IMR-90 (cell line): Measurements from ENCODE around the gene KCNN3. TPM values are rescaled to one million over a fixed set of nuclear protein-coding genes. Genes with fewer than 3 reads are reported as not detected.

Experiments
- ATAC-seq: fragments of 200-7000 bp; cut with Tn5 transposase; 2 replicates; pipeline ENCODE4 v1.9.1; 2020; ENCODE audit warnings: low read depth, mild to moderate bottlenecking, moderate library complexity
- BruUV-seq: library from RNA; stranded (reverse); fragments of 400-500 nt; replicated peaks from 2 replicates; lab custom pipeline; 2021; lab: Mats Ljungman, UMichigan
- CTCF ChIA-PET: fragments of 300-600 bp; formaldehyde crosslinking; extraction: SDS; loops from one replicate; lab custom pipeline; 2021; ENCODE audit warnings: antibody characterized with exemption; lab: Yijun Ruan, JAX
- POLR2A ChIA-PET: fragments of 300-600 bp; sonication (Branson Sonifier 250); formaldehyde crosslinking; loops from one replicate; lab custom pipeline; 2022; ENCODE audit warnings: antibody characterized with exemption; ENCODE audit not compliant: unreplicated experiment; lab: Charles Lee
- DNase-seq: peaks from one replicate; pipeline ENCODE4 v3.0.0; 2013
- H2AFZ ChIP-seq: replicated peaks from 2 replicates; pipeline ENCODE3; 2013; ENCODE audit warnings: low read length, mild to moderate bottlenecking; ENCODE audit not compliant: poor library complexity
- H2AK5ac ChIP-seq: 2 replicates; pipeline ENCODE4 v1.6.1; 2013; ENCODE audit warnings: low read depth, low read length, inconsistent platforms
- H2AK9ac ChIP-seq: replicated peaks from 2 replicates; pipeline ENCODE3; 2013; ENCODE audit warnings: mild to moderate bottlenecking, low read depth, low read length, moderate library complexity; ENCODE audit not compliant: poor library complexity
- H2BK120ac ChIP-seq: 2 replicates; pipeline ENCODE4 v1.6.1; 2013; ENCODE audit warnings: low read depth, low read length, inconsistent platforms
- H2BK15ac ChIP-seq: 3 replicates; pipeline ENCODE4 v1.6.1; 2013; ENCODE audit warnings: low read depth, low read length, inconsistent platforms
- H2BK20ac ChIP-seq: 2 replicates; pipeline ENCODE4 v1.6.1; 2013; ENCODE audit warnings: low read depth, mild to moderate bottlenecking, inconsistent platforms, low read length, moderate library complexity
- H2BK5ac ChIP-seq: 2 replicates; pipeline ENCODE4 v1.6.1; 2013; ENCODE audit warnings: mild to moderate bottlenecking, low read depth, low read length, inconsistent platforms; ENCODE audit not compliant: poor library complexity, severe bottlenecking
- H3K14ac ChIP-seq: replicated peaks from 2 replicates; pipeline ENCODE4 v1.6.1; 2013; ENCODE audit warnings: low read depth, low read length, inconsistent platforms
- H3K18ac ChIP-seq: 2 replicates; pipeline ENCODE4 v1.6.1; 2013; ENCODE audit warnings: low read depth, low read length, control low read depth
- H3K23ac ChIP-seq: 2 replicates; pipeline ENCODE4 v1.6.1; 2013; ENCODE audit warnings: low read depth, low read length, inconsistent platforms
- H3K27ac ChIP-seq: 2 replicates; pipeline ENCODE4 v1.5.1; 2013; ENCODE audit warnings: mild to moderate bottlenecking, control low read depth, low read length; ENCODE audit not compliant: insufficient read depth
- H3K27me3 ChIP-seq: 2 replicates; pipeline ENCODE4 v1.6.1; 2013; ENCODE audit warnings: low read length; ENCODE audit not compliant: control insufficient read depth, insufficient read depth
- H3K36me3 ChIP-seq: 2 replicates; pipeline ENCODE4 v1.6.1; 2013; ENCODE audit warnings: low read length, mixed read lengths; ENCODE audit not compliant: control insufficient read depth, insufficient read depth
- H3K4ac ChIP-seq: 2 replicates; pipeline ENCODE4 v1.6.1; 2013; ENCODE audit warnings: low read depth, low read length, inconsistent platforms
- H3K4me1 ChIP-seq: 2 replicates; pipeline ENCODE4 v1.6.1; 2013; ENCODE audit warnings: low read length, mixed read lengths; ENCODE audit not compliant: control insufficient read depth, insufficient read depth
- H3K4me2 ChIP-seq: 2 replicates; pipeline ENCODE4 v1.6.1; 2013; ENCODE audit warnings: low read depth, mild to moderate bottlenecking, control low read depth, low read length, moderate library complexity
- H3K4me3 ChIP-seq: 2 replicates; pipeline ENCODE4 v1.5.1; 2013; ENCODE audit warnings: low read depth, mild to moderate bottlenecking, control low read depth, low read length, moderate library complexity; ENCODE audit not compliant: insufficient read depth
- H3K56ac ChIP-seq: 2 replicates; pipeline ENCODE4 v1.6.1; 2013; ENCODE audit warnings: low read length, inconsistent platforms; ENCODE audit not compliant: insufficient read depth; ENCODE audit errors: extremely low read depth
- H3K79me1 ChIP-seq, 2 experiments: 2 replicates each; pipeline ENCODE4 v1.6.1; 2013; ENCODE audit warnings: low read length in 2 of 2, inconsistent platforms in 1 of 2, low read depth in 1 of 2
- H3K9ac ChIP-seq: 2 replicates; pipeline ENCODE4 v1.6.1; 2013; ENCODE audit warnings: low read depth, low read length, control low read depth
- H3K9me1 ChIP-seq: 2 replicates; pipeline ENCODE4 v1.6.1; 2013; ENCODE audit warnings: low read length, inconsistent platforms; ENCODE audit not compliant: insufficient read depth
- H3K9me3 ChIP-seq: 2 replicates; pipeline ENCODE4 v1.6.1; 2013; ENCODE audit warnings: low read length; ENCODE audit not compliant: control insufficient read depth, insufficient read depth
- H4K20me1 ChIP-seq: 2 replicates; pipeline ENCODE4 v1.6.1; 2013; ENCODE audit warnings: low read length, inconsistent platforms; ENCODE audit not compliant: insufficient read depth
- H4K5ac ChIP-seq: 2 replicates; pipeline ENCODE4 v1.6.1; 2013; ENCODE audit warnings: mild to moderate bottlenecking, low read depth, low read length, control low read depth
- H4K8ac ChIP-seq, 2 experiments: 2 replicates each; pipeline ENCODE4 v1.6.1; 2013; ENCODE audit warnings: low read depth in 2 of 2, low read length in 2 of 2, control low read depth in 1 of 2, inconsistent platforms in 1 of 2
- H4K91ac ChIP-seq: 2 replicates; pipeline ENCODE4 v1.6.1; 2013; ENCODE audit warnings: low read depth, low read length, inconsistent platforms; ENCODE audit not compliant: insufficient read depth
- BHLHE40 ChIP-seq: fragments of 150-350 bp; IDR thresholded peaks from 2 replicates; pipeline ENCODE4 v1.6.1; 2016; ENCODE audit warnings: mild to moderate bottlenecking, low read depth, low read length
- CEBPB ChIP-seq: IDR thresholded peaks from 2 replicates; pipeline ENCODE4 v1.6.1; 2012; ENCODE audit warnings: low read depth, low read length, improper control_type of control experiment
- CHD1 ChIP-seq: IDR thresholded peaks from 2 replicates; pipeline ENCODE4 v1.6.1; 2012; ENCODE audit warnings: low read depth, low read length, improper control_type of control experiment
- CTCF ChIP-seq: conservative IDR thresholded peaks from 2 replicates; pipeline ENCODE4 v1.5.1; 2012; ENCODE audit warnings: mild to moderate bottlenecking, low read depth, low read length, improper control_type of control experiment
- ELK1 ChIP-seq: fragments of 150-350 bp; IDR thresholded peaks from 2 replicates; pipeline ENCODE4 v1.6.1; 2016; ENCODE audit warnings: low read depth, mild to moderate bottlenecking, low read length, moderate library complexity, borderline replicate concordance
- FOS ChIP-seq: fragments of 150-350 bp; IDR thresholded peaks from 2 replicates; pipeline ENCODE4 v1.6.1; 2016; ENCODE audit warnings: low read depth, low read length
- MAFK ChIP-seq: IDR thresholded peaks from 2 replicates; pipeline ENCODE4 v1.6.1; 2012; ENCODE audit warnings: low read depth, low read length, improper control_type of control experiment
- MAZ ChIP-seq: IDR thresholded peaks from 2 replicates; pipeline ENCODE4 v1.6.1; 2012; ENCODE audit warnings: low read depth, mild to moderate bottlenecking, low read length, improper control_type of control experiment, moderate library complexity, borderline replicate concordance
- MXI1 ChIP-seq: IDR thresholded peaks from 2 replicates; pipeline ENCODE4 v1.6.1; 2012; ENCODE audit warnings: low read depth, mild to moderate bottlenecking, low read length, moderate library complexity, borderline replicate concordance
- NFE2L2 ChIP-seq: fragments of 150-350 bp; IDR thresholded peaks from 2 replicates; pipeline ENCODE4 v1.6.1; 2016; ENCODE audit warnings: low read depth, mild to moderate bottlenecking, low read length
- POLR2A ChIP-seq: IDR thresholded peaks from 2 replicates; pipeline ENCODE4 v1.6.1; 2012; ENCODE audit warnings: mild to moderate bottlenecking, low read depth, low read length
- RAD21 ChIP-seq: IDR thresholded peaks from 2 replicates; pipeline ENCODE4 v1.6.1; 2012; ENCODE audit warnings: low read length, improper control_type of control experiment
- RCOR1 ChIP-seq: IDR thresholded peaks from 2 replicates; pipeline ENCODE4 v1.6.1; 2012; ENCODE audit warnings: mild to moderate bottlenecking, low read length, improper control_type of control experiment; ENCODE audit not compliant: insufficient replicate concordance
- RFX5 ChIP-seq: IDR thresholded peaks from 2 replicates; pipeline ENCODE4 v1.8.0; 2012; ENCODE audit warnings: low read depth, mild to moderate bottlenecking, low read length, moderate library complexity
- SMC3 ChIP-seq: fragments of 150-350 bp; IDR thresholded peaks from 2 replicates; pipeline ENCODE4 v1.6.1; 2016; ENCODE audit warnings: low read depth, mild to moderate bottlenecking, antibody characterized with exemption, low read length, moderate library complexity
- USF2 ChIP-seq: fragments of 150-350 bp; IDR thresholded peaks from 2 replicates; pipeline ENCODE4 v1.6.1; 2017; ENCODE audit warnings: mild to moderate bottlenecking, antibody characterized with exemption, low read length, low read depth
- WGBS, 2 experiments: methylation state at CpG; one replicate each; pipeline versions ENCODE4 v1.1.5 to v1.1.7; 2013; ENCODE audit warnings: missing lambda C conversion rate in 2 of 2; ENCODE audit not compliant: insufficient read length in 1 of 2; ENCODE audit errors: extremely low coverage in 2 of 2; 5-methylcytosine and 5-hydroxymethylcytosine counted together
- dilution Hi-C: fragments of 300-500 bp; cut with HindIII; formaldehyde crosslinking; loops from one replicate; pipeline ENCODE4 v1.14.3; 2018; ENCODE audit warnings: low sequenced_read_pairs; ENCODE audit not compliant: unreplicated experiment
- in situ Hi-C: fragments of 300-500 bp; cut with MboI; formaldehyde crosslinking; loops from 3 replicates; pipeline ENCODE4 v1.14.3; 2019; ENCODE audit warnings: low sequenced_read_pairs, inconsistent platforms, mixed read lengths
- intact Hi-C: fragments of 100-400 bp; cut with micrococcal nuclease; formaldehyde crosslinking; loops from 2 replicates; pipeline ENCODE4 v1.10.0; 2022
- polyA plus RNA-seq, 3 experiments: library from polyadenylated mRNA; depleted of rRNA; stranded (reverse); fragments of >200 nt; gene quantifications; 2 replicates each; pipeline ENCODE4 v1.2.3, GENCODE V29; 2012; ENCODE audit warnings: low replicate concordance in 1 of 3
- total RNA-seq: library from RNA; depleted of rRNA; stranded (reverse); fragments of >200 nt; gene quantifications from 2 replicates; pipeline ENCODE4 v1.2.3, GENCODE V29; 2012

KCNN3 gene
- total and polyA plus RNA-seq, 2 of the 4 experiments (the other 2 are of a cell fraction) = 0.02 TPM; not detected in 1

- Histone ChIP-seq H2AK9ac (no peak overlapping the region), H2BK15ac (no peak overlapping the region), H4K5ac (no peak overlapping the region), H4K91ac (no peak overlapping the region), H3K9me3 (no peaks in the 10 kb centered on the region), H3K79me1 (no peaks in the 10 kb centered on the region), H3K27ac (no peak overlapping the region), H3K4me1 (no peaks in the 10 kb centered on the region), H3K9me1 (no peaks in the 10 kb centered on the region), H2AFZ (no peak overlapping the region), H3K9ac (no peak overlapping the region), H3K14ac (no peak overlapping the region), H3K56ac (no peak overlapping the region), H2BK5ac (no peak overlapping the region), H3K4ac (no peak overlapping the region), H3K4me3 (no peak overlapping the region), H3K23ac (no peak overlapping the region), H3K27me3 (peaks cover 86% of the 10 kb centered on the region), H2AK5ac (no peak overlapping the region), H2BK120ac (no peak overlapping the region), H2BK20ac (no peak overlapping the region), H3K4me2 (no peak overlapping the region), H3K36me3 (no peaks in the 10 kb centered on the region), H4K8ac (no peak overlapping the region), H4K20me1 (no peaks in the 10 kb centered on the region), H3K18ac (no peak overlapping the region)
- intact Hi-C loops = no loop called here
- BruUV-seq = no TSS peak
- no peak for DNase-seq
- no peak for ATAC-seq
- ChIA-PET POLR2A (no interaction called here), CTCF (no interaction called here)
- in situ Hi-C loops = no loop called here
- dilution Hi-C loops = no loop called here
- WGBS, 2 experiments = no CpG with 5 or more reads among the region's 1 CpG
- TF ChIP-seq RCOR1 (no peak), NFE2L2 (no peak), POLR2A (no peak), BHLHE40 (no peak), FOS (no peak), CHD1 (no peak), CTCF (no peak), MAFK (no peak), MXI1 (no peak), ELK1 (no peak), RAD21 (no peak), RFX5 (no peak), SMC3 (no peak), MAZ (no peak), USF2 (no peak), CEBPB (no peak)
Observed at GRCh38 chr1:154810571-154810970, 59.5 kb downstream of the KCNN3 start.
